GM19240 (cell line): Measurements from ENCODE around the gene TSTD2.
"Not testable (repeated sequence)": the region's sequence is repeated elsewhere in the genome, so short reads cannot be mapped to it uniquely, and the experiment has no call there.

ENCODE experiments used
- DNase-seq: peaks from one replicate; pipeline ENCODE4 v3.0.0; 2011; ENCODE audit warnings: low spot score; ENCODE audit not compliant: insufficient read length

TSTD2 gene

DNA sequence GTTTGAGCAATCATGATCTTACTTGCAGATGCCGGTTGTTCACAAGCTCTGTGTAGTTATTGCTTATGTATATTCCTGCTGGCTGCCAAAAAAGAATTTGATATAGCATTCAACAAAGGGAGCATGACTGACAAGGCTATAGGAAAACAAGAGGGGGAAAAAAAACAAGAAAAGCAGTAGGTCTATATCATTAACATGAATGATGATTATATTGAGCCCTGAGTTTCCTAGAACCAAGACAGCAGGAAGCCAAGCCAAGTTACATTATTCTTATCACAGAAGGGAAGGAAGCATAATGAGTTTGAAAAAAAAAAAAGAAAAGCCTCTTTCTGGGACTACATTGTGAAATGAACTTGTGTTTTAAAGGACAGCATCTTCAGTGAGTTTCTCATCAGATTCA lies 41.0 kb downstream of the TSTD2 start:
- DNase-seq: no peak

DNA sequence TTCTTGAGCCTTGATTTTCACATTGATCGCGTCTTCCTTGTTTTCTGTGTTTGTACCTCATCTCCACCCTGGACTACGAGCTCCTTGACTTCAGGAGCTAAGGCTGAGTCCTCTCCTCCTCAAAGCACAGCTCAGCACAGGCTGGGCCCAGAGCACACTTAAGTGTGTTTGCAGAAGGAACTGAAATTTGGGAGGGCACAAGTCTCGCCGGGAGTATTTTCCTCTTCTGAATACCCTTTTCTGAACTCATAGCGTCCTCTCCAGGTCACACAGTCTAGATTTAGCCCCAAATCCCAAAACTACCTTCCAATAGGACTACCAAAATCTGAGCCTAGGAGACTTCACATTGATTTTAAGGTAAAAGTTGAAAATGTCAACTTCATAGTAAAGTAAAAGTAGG lies 41.6 kb downstream of the TSTD2 start:
- DNase-seq: no peak

DNA sequence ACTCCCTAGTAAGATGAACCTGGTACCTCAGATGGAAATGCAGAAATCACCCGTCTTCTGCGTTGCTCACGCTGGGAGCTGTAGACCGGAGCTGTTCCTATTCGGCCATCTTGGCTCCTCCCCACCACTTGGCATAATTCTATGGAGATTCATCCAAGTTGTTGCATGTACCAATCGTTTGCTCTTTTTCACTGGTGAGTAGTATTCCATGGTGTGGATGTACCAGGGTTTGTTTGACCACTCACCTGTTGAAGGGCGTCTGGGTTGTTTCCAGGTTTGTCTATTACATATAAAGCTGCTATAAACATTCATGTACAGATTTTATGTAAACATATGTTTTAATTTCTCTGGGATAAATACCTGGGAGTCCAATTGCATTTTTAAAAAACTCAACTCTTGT lies 46.3 kb downstream of the TSTD2 start:
- DNase-seq: not testable (repeated sequence)

DNA sequence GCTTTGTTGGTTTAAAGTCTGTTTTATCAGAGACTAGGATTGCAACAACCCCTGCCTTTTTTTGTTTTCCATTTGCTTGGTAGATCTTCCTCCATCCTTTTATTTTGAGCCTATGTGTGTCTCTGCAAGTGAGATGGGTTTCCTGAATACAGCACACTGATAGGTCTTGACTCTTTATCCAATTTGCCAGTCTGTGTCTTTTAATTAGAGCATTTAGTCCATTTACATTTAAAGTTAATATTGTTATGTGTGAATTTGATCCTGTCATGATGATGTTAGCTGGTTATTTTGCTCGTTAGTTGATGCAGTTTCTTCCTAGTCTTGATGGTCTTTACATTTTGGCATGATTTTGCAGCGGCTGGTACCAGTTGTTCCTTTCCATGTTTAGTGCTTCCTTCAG lies 48.4 kb downstream of the TSTD2 start:
- not testable (repeated sequence) for DNase-seq

DNA sequence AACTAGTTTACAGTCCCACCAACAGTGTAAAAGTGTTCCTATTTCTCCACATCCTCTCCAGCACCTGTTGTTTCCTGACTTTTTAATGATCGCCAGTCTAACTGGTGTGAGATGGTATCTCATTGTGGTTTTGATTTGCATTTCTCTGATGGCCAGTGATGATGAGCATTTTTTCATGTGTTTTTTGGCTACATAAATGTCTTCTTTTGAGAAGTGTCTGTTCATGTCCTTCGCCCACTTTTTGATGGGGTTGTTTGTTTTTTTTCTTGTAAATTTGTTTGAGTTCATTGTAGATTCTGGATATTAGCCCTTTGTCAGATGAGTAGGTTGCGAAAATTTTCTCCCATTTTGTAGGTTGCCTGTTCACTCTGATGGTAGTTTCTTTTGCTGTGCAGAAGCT lies 51.6 kb downstream of the TSTD2 start:
- DNase-seq: not testable (repeated sequence)

DNA sequence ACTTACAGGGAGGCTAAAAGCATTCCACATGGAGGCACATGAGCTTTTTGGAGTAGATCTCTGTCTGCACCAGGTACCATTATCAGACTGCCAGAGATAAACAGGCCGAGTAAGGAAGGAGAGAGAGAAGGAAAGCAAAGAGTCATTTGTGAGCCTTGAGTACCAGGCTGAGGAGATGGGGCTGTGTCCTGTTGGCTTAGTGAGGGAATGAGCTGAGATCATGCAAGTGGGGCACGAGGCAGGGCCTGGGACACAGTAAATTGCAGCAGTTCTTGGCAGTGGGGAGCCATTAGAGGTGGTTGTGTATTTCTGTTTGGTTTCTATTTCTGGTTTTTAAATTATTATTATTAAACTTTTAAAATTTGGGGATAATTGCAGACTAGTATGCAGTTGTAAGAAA lies 53.3 kb downstream of the TSTD2 start:
- no peak for DNase-seq

DNA sequence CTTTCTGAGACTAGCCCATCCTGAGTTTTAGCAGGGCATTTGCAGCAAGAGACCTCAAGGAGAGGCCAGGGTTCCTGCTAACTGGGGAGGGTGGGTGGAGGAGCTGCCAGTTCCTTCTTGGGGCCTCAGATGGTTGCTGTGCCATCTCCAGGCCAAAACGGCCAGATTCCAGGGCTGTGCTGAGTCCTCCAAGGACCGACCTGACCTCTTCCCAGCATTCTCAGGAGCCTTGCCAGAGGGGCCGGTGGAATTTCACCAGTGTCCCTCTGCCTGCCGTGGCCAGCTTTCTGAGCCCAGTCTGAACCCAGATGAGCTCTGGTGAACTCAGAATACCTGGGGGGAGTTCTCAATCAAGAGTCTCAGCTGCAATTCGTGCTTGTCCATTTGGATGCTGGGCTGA lies 54.3 kb downstream of the TSTD2 start:
- no peak for DNase-seq

DNA sequence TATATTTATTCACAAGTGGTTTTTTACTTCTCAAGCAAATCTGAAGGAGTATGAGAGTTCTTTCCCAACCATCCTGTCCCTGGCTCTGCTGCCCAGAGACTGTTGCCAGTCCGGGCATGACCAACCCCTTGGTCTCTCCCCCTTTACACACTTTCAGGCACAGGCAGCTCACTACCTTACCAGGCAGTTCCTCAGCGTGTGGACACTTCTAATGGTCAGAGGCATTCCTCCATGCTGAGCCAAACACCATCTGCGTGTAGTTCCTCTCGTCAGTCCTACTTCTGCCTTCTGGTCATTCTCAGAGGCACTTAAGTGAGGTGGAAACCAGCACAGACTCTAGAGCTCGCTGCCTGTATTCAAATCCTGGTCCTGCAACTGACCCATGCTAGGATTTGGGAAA lies 56.1 kb downstream of the TSTD2 start:
- DNase-seq: no peak

DNA sequence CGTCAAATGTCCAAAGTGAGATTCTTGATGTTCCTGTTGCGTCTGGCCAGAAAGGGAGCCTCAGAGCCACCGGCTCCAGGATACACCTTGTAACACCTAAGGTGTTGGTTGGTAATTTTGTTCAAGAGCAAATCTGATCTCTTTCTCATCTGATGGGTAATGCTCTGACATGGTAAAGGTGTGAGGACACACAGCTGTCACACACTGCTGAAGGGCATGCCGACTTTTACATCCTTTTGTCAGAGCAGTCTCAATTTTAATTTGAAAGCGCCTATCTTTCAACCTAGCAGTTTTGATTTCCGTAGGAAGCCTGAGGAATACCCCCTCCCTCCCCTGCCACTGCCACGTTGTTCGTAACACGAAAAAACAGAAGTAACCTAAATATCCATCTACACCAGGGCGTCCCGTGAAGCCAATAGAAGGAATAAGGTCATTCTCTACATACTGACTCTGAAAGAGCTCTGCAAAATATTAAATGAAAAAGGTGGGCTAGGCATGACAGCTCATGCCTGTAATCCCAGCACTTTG lies 57.4 kb downstream of the TSTD2 start:
- DNase-seq: no peak

DNA sequence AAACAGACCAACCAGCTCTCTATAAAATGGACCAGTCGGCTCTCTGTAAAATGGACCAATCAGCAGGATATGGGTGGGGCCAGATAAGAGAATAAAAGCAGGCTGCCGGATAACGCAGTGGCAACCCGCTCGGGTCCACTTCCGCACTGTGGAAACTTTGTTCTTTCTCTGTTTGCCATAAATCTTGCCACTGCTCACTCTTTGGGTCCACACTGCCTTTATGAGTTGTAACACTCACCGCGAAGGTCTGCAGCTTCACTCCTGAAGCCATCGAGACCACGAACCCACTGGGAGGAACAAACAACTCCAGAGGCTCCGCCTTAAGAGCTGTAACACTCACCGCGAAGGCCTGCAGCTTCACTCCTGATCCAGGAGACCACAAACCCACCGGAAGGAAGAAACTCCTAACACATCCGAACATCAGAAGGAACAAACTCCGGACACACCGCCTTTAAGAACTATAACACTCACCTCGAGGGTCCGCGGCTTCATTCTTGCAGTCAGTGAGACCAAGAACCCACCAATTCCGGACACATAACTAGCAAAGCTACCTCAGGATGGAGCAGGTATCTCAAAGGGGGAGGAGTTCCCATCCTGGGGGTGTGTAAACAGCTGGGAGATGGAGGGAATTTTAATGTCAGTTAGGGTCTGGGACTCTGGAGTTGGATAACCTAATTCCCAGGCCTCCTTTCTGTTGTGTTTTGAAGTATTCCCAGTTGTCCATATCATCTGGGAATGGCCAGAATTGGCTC lies 58.1 kb downstream of the TSTD2 start:
- not testable (repeated sequence) for DNase-seq

DNA sequence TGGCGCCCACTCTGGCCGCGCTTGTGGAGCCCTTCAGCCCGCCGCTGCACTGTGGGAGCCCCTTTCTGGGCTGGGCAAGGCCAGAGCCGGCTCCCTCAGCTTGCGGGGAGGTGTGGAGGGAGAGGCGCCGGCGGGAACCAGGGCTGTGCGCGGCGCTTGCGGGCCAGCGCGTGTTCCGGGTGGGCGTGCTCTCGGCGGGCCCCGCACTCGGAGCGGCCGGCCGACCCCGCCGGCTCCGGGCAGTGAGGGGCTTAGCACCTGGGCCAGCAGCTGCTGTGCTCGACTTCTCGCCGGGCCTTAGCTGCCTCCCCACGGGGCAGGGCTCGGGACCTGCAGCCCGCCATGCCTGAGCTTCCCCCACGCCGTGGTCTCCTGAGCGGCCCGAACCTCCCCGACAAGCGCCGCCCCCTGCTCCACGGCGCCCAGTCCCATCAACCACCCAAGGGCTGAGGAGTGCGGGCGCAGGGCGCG lies 59.0 kb downstream of the TSTD2 start:
- DNase-seq: not testable (repeated sequence)

DNA sequence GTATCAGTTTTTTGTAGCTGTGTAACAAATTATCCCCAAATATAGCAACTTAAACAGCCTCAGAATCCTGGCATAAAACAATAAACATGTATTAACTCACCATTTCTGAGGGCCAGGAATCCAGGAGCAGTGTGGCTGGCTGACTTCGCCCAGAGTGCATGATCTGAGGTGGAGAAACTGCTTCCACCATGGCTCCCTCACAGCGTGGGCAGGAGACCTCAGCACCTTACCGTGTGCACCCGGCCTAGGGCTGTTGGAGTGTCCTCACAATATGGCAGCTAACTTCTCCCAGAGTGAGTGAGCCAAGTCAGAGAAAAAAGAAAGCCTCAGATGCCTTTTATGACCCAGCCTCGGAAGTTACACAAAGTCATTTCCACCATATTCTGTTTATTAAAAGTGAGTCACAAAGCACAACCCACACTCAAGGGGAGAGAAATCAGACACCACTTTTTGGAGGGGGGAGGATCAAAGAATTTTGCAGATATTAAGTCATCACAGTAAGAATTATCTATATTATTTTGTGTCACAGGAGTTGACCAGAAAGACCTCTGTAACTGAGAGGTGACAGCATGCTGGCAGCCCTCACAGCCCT lies 59.6 kb downstream of the TSTD2 start:
- DNase-seq: no peak

DNA sequence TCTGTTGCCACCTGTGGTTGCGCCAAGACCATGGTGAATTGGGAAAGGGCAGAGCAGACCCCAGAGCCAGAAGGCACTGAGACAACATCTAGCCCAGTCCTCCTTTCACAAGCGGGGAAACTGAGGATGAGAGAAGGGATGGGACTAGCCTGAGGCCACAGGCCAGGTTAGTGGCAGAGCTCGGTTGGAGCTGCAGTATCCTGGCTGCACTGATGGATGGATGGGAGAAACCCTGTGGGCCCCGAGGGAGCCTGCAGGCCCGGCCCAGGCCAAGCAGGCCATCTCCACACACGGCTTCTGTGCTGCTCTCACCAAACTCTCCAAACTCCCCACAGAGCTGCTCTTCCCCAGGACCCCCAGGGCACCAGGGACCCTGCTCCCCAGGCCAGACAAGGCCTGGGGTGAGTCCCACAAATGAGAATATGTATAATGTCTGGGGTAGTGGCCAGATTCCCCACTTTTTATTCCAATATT lies 60.2 kb downstream of the TSTD2 start:
- DNase-seq: no peak

DNA sequence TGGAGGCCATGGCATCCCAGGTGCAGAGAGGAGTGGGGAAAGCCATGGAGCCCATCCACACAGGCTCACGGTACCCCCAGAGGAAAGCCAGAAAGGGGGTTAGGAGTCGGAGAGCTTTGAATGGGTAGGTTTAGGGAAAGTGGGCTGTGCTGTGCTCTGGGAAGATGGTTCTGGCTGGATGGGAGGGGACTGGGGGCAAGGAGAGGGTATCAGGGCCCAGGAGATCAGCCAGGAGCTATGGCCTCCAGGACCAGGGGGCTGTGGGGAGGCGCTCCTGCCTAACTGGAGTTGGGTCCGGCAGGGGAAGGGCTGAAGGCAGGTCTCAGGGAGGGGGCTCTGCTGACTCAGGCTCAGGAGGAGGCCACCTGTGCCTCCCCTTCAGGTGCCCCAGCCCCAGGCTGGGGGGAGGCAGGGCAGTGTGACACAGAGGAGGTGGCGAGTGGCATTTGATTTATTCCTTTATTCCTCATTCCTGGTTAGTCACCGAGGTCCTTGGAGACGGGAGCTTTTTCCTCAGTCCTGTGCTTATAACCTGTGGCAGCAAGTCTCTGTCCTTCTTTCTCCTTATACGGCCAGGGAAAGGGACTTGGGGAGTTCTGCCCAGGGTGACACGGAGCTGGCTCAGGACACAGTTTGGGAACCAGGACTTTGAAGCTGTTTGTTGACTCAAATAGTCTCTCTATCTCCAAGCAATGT lies 60.8 kb downstream of the TSTD2 start:
- no peak for DNase-seq

DNA sequence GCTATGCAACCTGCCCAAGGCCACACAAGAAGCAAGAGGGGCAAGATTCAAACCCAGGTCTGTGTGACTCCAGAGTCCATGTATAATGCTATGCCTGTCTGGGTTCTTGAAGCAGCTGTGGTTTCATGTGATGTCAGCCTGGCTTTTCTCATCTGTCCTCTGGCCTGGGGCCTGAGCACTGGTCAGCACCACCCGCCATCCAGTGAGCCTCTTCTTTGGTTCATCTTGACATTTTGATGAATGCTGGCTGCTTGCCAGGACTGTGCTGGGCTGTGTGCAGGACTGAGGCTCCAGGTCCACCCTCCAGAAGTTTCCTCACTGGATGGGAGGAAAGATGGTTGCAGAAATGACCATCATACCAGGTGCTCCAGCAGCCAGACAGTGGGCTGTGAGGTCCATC lies 61.5 kb downstream of the TSTD2 start:
- no peak for DNase-seq

DNA sequence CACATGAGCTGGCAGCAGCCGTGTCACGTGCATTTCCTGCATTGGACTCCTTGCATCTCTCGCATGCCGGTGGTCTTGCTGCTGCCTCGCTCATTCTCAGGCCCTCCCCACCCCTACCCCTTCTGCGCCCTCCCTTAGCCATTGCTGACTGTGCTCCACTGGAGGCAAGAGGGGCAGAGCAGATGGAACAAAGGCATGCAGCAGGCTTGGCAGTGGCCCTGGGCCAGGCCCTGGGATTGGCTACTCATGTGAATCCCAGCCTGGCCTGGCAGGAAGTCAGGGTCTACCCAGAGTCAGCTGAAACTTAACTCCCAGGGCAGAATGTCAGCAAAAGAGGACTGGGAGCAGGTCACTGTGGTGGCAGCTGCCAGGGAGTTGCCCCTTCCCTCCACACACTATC lies 62.3 kb downstream of the TSTD2 start:
- DNase-seq: no peak

DNA sequence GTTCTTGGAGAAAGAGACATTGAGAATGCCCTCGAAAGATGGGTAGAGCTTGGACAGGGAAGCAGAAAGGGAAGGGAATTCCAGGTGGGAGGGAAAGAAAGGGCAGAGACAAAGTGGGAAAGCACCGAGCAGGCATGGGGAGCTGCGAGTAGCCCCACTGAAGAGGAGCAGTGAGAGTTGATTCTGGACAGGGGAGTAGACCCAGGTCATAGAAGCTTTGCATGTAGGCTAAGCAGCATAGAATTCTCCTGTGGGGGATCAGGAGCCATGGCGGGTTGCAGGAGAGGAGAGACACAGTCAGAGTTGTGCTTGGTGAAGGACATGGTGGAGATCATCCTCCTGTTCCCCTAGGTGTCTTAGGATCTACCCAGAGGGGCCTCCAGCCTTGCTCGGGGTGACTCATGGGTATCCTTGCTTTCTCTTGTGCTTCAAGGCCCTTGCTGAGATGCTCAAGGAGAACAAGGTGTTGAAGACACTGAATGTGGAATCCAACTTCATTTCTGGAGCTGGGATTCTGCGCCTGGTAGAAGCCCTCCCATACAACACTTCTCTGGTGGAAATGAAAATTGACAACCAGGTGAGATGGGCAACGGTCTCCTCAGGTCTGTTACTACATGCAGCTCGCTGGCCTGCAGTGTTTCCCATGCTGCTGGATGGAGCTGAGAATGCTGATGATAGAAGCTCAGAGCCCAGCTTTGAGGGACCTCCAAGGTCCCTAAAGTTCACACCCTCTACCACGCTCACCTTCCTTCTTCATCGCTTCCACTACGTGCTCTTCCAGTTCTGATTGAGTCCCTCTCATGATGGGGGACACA lies 64.5 kb downstream of the TSTD2 start:
- DNase-seq: no peak

DNA sequence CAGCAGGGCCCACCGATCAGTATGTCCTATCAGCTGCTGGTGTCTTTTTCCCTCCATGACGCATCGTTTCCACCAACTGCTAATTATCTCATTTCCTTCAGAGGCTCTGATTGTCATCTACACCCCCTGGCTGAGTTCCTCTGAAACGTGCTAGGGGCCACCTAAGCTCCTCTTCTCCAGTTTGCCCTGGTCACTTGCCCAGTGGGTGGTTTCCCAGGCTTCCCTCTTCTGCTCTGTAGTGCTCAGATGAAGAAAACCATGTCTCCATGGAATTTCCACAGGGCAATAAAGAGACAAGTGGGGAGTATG lies 65.3 kb downstream of the TSTD2 start:
- no peak for DNase-seq

DNA sequence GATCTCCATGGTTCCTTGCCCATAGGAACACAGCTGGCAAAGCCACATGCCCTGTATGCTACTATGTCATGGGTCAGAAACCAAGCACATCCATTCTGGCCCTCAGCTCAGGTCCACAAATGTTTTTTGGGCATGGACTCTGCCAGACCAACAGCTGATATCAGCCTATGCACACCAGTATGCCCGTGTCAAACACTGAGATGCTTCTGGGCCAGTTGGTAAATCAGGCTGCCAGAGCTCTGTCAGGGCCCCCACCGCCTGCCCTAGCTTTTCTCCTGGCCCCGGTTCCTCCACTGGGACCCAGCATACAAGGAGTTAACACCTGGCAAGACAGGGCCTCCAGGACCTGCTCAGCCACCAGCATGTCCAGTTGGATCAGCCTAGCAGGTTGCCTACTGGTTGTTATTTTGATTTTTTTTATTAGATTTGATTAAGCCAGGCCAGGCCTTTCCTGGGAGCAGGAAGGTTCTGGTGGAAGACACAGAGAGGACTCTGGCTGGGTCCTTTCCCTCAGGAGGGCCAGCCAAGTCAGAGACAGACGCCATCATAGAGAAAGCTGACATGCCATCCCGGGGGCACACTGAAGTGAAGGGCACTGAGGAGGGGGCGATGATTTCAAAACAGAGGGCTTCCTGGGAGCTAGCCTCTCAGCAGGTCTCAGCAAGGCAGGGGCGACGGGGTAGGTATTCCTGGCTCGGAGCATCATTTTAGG lies 65.8 kb downstream of the TSTD2 start:
- no peak for DNase-seq

DNA sequence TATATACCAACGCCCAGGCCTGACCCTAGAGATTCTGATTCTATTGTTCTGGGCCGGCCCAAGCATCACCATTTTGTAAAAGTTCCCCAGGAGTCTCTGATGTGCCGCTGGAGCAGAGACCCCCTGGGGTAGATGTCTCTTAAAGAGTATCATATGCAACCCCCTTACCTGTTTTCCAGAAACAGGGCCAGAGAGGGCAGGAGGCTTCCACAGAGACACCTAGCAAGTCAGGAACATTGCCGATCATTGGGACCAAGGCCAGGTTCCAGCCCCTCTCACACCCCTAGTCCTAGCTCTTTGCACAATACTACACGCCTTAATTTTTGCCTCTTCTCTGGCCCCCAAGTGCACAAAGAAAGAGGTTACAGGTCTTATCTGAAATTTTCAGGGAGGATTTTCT lies 67.9 kb downstream of the TSTD2 start:
- DNase-seq: no peak
